ENCODE data around the gene NUDT6.
"Not testable (repeated sequence)": the region's sequence is repeated elsewhere in the genome, so short reads cannot be mapped to it uniquely, and the experiment has no call there.

Gene NUDT6

GRCh38 chr4:122945136-122945535, 22.7 kb upstream of the NUDT6 start:
- not testable (repeated sequence) for H3K27me3 Mint-ChIP-seq, H3K9me3 Mint-ChIP-seq
- H3K36me3 Mint-ChIP-seq (ENCODE audit: insufficient read depth) = peaks cover 22% of the 10 kb centered on the region
- peak overlapping the region; percentile 45 for H3K4me3 Mint-ChIP-seq
- peak; percentile 26 to 59 for DNase-seq (ENCODE audit: low spot score in 2 of 2)
- H3K27ac Mint-ChIP-seq (ENCODE audit: low read depth) = peak overlapping the region; percentile 91
- peak; percentile 64 for ATAC-seq (replicated peaks; ENCODE audit: extremely low read depth, poor library complexity, severe bottlenecking)
- H3K4me1 Mint-ChIP-seq = peaks cover 15% of the 10 kb centered on the region

DNA sequence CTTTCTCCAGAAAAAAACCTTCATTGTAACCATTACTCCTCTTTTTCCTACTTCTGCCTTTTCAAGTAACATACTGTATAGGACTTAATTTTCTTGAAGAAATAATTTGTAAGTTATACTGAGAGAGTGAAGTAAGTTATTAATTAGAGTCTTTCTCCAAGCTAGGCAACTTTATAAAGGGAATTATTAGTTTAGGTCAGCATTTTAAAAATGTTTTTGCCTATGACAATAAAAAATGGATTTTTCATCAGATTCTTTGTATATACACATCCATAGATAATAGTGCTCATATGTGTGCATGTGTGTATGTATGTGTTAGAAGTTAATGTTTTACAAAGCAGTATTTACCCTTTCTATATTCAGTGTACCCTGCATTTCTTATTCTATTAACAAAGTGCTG, 10.4 kb upstream of the NUDT6 start:
- Mint-ChIP-seq H3K27ac (ENCODE audit: low read depth) (no peak overlapping the region), H3K4me1 (peaks cover 13% of the 10 kb centered on the region), H3K4me3 (no peak overlapping the region), H3K9me3 (no peaks in the 10 kb centered on the region), H3K36me3 (ENCODE audit: insufficient read depth) (peaks cover 26% of the 10 kb centered on the region), H3K27me3 (no peaks in the 10 kb centered on the region)
- DNase-seq (ENCODE audit: low spot score in 2 of 2) (no peak), ATAC-seq (replicated peaks; ENCODE audit: extremely low read depth, poor library complexity, severe bottlenecking) (no peak)

DNA sequence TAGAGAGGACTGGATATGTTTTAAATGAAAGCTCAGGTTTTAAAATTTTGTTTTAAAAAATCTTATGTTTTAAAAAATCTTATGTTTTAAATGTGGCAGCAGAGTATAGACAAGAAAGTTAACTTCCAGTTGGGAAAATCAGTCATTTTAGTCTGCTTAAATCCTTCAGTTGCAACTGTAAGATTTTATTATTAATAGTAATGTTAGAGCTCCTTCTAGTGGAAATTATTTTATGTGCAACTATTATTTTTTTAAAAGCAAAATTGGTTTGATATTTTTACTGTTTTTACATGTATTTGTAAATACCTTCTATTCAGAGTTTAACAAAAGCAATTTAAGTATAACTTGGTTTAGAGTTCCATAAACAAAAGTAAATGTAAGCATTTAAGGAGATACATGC, 8.5 kb upstream of the NUDT6 start:
- H3K4me1 Mint-ChIP-seq = peaks cover 13% of the 10 kb centered on the region
- H3K36me3 Mint-ChIP-seq (ENCODE audit: insufficient read depth) = peaks cover 23% of the 10 kb centered on the region
- DNase-seq (ENCODE audit: low spot score in 2 of 2) (no peak), ATAC-seq (replicated peaks; ENCODE audit: extremely low read depth, poor library complexity, severe bottlenecking) (no peak)
- H3K4me3 Mint-ChIP-seq = no peak overlapping the region
- no peaks in the 10 kb centered on the region for H3K27me3 Mint-ChIP-seq
- H3K9me3 Mint-ChIP-seq = no peaks in the 10 kb centered on the region
- H3K27ac Mint-ChIP-seq (ENCODE audit: low read depth) = no peak overlapping the region

DNA sequence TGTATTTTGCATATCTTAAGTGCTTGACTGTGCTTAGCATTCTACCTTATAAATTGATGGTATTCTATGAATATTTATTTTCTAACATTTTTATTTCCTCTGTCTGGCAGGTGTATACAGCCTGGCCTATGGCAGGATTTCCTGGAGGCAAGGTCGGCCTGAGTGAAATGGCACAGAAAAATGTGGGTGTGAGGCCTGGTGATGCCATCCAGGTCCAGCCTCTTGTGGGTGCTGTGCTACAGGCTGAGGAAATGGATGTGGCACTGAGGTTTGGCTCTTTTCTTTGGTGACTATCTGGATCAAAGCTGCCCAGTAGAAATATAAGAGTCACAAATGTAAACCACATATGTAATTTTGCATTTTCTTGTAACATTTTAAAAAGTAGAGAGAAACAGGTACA, 6.5 kb upstream of the NUDT6 start:
- no peak overlapping the region for H3K27ac Mint-ChIP-seq (ENCODE audit: low read depth)
- H3K4me1 Mint-ChIP-seq = no peaks in the 10 kb centered on the region
- ATAC-seq (replicated peaks; ENCODE audit: extremely low read depth, poor library complexity, severe bottlenecking) (no peak), DNase-seq (ENCODE audit: low spot score in 2 of 2) (no peak)
- H3K4me3 Mint-ChIP-seq = no peak overlapping the region
- peaks cover 15% of the 10 kb centered on the region for H3K36me3 Mint-ChIP-seq (ENCODE audit: insufficient read depth)
- H3K27me3 Mint-ChIP-seq = no peaks in the 10 kb centered on the region
- H3K9me3 Mint-ChIP-seq = no peaks in the 10 kb centered on the region

DNA sequence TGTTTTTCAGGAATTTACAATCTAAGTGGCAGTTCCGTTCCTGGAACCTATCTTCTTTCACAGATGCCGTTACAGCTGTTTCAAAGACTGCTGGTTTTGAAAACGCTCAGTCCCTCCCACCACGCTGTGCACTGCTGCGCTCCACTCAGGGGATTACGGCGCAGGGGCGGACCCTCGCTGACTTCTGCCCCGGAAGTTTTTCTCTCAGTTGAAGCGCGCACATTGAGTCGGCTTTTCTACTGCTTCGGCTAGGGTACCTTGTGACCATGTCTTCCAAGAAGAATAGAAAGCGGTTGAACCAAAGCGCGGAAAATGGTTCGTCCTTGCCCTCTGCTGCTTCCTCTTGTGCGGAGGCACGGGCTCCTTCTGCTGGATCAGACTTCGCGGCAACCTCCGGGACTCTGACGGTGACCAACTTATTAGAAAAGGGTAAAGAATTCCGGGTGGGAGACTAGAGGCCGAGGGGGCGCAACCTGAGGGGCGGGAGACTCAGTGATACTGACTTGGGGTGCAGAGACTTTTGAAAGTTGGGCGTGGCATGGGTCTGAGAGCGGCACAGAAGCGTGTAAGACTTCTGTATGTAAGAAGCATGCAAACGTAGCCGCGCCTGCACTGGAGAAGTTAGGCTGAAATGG, 597 bp upstream of the NUDT6 start:
- Mint-ChIP-seq H3K27ac (ENCODE audit: low read depth) (peak overlapping the region; percentile 91), H3K4me1 (no peaks in the 10 kb centered on the region), H3K27me3 (no peaks in the 10 kb centered on the region), H3K36me3 (ENCODE audit: insufficient read depth) (peaks cover 6% of the 10 kb centered on the region), H3K9me3 (no peaks in the 10 kb centered on the region), H3K4me3 (no peak overlapping the region)
- peak; percentile 73 to 76 for DNase-seq (ENCODE audit: low spot score in 2 of 2)
- peak; percentile 99 for ATAC-seq (replicated peaks; ENCODE audit: extremely low read depth, poor library complexity, severe bottlenecking)

DNA sequence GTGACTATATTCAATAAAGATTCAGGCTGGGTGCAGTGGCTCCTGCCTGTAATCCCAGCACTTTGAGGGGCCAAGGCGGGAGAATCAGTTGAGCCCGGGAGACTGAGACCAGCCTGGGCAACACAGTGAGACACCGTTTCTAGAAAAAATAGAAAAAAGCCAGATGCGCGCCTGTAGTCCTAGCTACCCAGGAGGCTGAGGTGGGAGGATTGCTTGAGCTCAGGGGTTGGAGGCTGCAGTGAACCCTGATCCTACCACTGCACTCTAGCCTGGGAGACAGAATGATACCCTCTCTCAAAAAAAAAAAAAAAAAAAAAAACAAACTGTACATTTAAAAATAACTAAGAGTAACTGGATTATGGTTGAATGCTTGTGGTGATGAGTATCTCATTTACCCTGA, 1.1 kb downstream of the NUDT6 start:
- H3K9me3 Mint-ChIP-seq = no peaks in the 10 kb centered on the region
- H3K27me3 Mint-ChIP-seq = no peaks in the 10 kb centered on the region
- no peaks in the 10 kb centered on the region for H3K4me1 Mint-ChIP-seq
- no peak overlapping the region for H3K27ac Mint-ChIP-seq (ENCODE audit: low read depth)
- DNase-seq (ENCODE audit: low spot score in 2 of 2) (no peak), ATAC-seq (replicated peaks; ENCODE audit: extremely low read depth, poor library complexity, severe bottlenecking) (no peak)
- no peak overlapping the region for H3K4me3 Mint-ChIP-seq
- peaks cover 6% of the 10 kb centered on the region for H3K36me3 Mint-ChIP-seq (ENCODE audit: insufficient read depth)

DNA sequence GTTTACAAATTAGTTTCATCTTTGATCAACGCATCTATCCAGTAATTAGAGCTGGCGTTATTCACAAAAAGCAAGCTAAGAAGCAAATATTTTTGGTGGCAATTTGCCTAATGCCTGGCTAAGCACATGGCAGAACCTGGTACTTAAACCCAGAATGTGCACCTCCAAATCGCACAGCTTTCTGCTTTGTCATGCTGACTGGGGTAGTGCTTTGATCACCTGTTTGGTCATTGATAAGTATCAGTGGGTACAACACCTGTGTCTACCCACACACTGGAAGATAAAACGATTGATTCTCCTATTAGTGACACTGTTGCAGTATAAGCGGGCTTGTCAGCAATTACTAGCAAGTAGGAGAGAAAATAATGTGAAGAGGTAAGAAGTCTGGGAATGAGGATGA, 1.9 kb downstream of the NUDT6 start:
- no peak for ATAC-seq (replicated peaks; ENCODE audit: extremely low read depth, poor library complexity, severe bottlenecking)
- no peak overlapping the region for H3K4me3 Mint-ChIP-seq
- H3K4me1 Mint-ChIP-seq = no peaks in the 10 kb centered on the region
- DNase-seq (ENCODE audit: low spot score in 2 of 2) = no peak
- no peaks in the 10 kb centered on the region for H3K27me3 Mint-ChIP-seq
- H3K36me3 Mint-ChIP-seq (ENCODE audit: insufficient read depth) = peaks cover 6% of the 10 kb centered on the region
- H3K27ac Mint-ChIP-seq (ENCODE audit: low read depth) = no peak overlapping the region
- H3K9me3 Mint-ChIP-seq = no peaks in the 10 kb centered on the region

DNA sequence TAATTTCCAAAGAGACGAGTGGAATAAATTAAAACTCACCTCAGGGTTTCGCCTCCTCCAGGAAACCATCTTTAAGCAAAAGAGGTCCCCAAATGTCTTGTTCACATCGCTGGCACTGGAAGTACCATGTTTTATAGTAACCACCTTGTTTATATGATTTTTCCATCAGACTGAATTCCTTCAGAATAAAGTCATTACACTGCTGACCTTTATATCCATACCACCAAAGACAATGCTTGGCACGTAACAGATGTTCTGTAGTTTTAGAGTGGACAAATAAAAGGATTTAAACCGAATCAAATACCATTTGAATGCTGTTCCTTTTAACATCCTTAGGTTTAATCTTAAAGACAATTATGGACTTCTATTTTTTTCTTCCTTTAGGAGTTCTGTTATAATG, 4.7 kb downstream of the NUDT6 start:
- H3K4me1 Mint-ChIP-seq = no peaks in the 10 kb centered on the region
- peaks cover 3% of the 10 kb centered on the region for H3K36me3 Mint-ChIP-seq (ENCODE audit: insufficient read depth)
- H3K27ac Mint-ChIP-seq (ENCODE audit: low read depth) = no peak overlapping the region
- no peaks in the 10 kb centered on the region for H3K27me3 Mint-ChIP-seq
- H3K4me3 Mint-ChIP-seq = no peak overlapping the region
- DNase-seq (ENCODE audit: low spot score in 2 of 2) (no peak), ATAC-seq (replicated peaks; ENCODE audit: extremely low read depth, poor library complexity, severe bottlenecking) (no peak)
- H3K9me3 Mint-ChIP-seq = no peaks in the 10 kb centered on the region

DNA sequence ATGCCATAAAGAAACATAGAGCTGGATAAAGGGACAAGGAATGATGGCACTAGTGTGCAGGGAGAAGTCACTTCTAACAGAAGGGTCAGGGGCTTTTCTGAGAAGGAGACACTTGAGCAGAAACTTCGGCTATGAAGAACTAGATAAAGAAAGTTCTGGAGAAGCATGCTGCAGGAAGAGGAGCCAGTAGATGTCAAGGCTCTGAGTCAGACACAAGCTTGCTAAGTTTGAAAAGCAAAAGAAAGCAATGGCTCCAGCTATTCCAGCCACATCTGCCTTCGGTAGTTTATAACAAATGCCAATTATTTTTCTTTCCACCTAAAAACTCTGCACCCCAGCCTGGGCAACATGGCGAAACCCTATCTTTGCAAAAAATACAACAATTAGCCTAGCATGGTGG, 7.5 kb downstream of the NUDT6 start:
- H3K9me3 Mint-ChIP-seq = no peaks in the 10 kb centered on the region
- ATAC-seq (replicated peaks; ENCODE audit: extremely low read depth, poor library complexity, severe bottlenecking) = no peak
- H3K4me1 Mint-ChIP-seq = no peaks in the 10 kb centered on the region
- H3K36me3 Mint-ChIP-seq (ENCODE audit: insufficient read depth) = no peaks in the 10 kb centered on the region
- no peak for DNase-seq (ENCODE audit: low spot score in 2 of 2)
- H3K4me3 Mint-ChIP-seq = no peak overlapping the region
- H3K27me3 Mint-ChIP-seq = no peaks in the 10 kb centered on the region
- no peak overlapping the region for H3K27ac Mint-ChIP-seq (ENCODE audit: low read depth)

- peak; percentile 72 for ATAC-seq (replicated peaks; ENCODE audit: extremely low read depth, poor library complexity, severe bottlenecking)
- no peak for DNase-seq (ENCODE audit: low spot score in 2 of 2)
- Mint-ChIP-seq H3K27ac (ENCODE audit: low read depth) (no peak overlapping the region), H3K27me3 (no peaks in the 10 kb centered on the region), H3K9me3 (no peaks in the 10 kb centered on the region), H3K4me3 (no peak overlapping the region), H3K36me3 (ENCODE audit: insufficient read depth) (no peaks in the 10 kb centered on the region), H3K4me1 (no peaks in the 10 kb centered on the region)
Observed at GRCh38 chr4:122914292-122914904, 8.0 kb downstream of the NUDT6 start.

GRCh38 chr4:122912810-122913575, 9.4 kb downstream of the NUDT6 start:
- Mint-ChIP-seq H3K9me3 (no peaks in the 10 kb centered on the region), H3K4me1 (no peaks in the 10 kb centered on the region), H3K4me3 (no peak overlapping the region), H3K27ac (ENCODE audit: low read depth) (no peak overlapping the region), H3K36me3 (ENCODE audit: insufficient read depth) (no peaks in the 10 kb centered on the region), H3K27me3 (no peaks in the 10 kb centered on the region)
- DNase-seq (ENCODE audit: low spot score in 2 of 2) (no peak), ATAC-seq (replicated peaks; ENCODE audit: extremely low read depth, poor library complexity, severe bottlenecking) (no peak)

GRCh38 chr4:122911588-122911987, 10.8 kb downstream of the NUDT6 start:
- no peak overlapping the region for H3K4me3 Mint-ChIP-seq
- no peaks in the 10 kb centered on the region for H3K36me3 Mint-ChIP-seq (ENCODE audit: insufficient read depth)
- no peaks in the 10 kb centered on the region for H3K27me3 Mint-ChIP-seq
- H3K27ac Mint-ChIP-seq (ENCODE audit: low read depth) = no peak overlapping the region
- no peaks in the 10 kb centered on the region for H3K4me1 Mint-ChIP-seq
- no peaks in the 10 kb centered on the region for H3K9me3 Mint-ChIP-seq
- no peak for DNase-seq (ENCODE audit: low spot score in 2 of 2)
- ATAC-seq (replicated peaks; ENCODE audit: extremely low read depth, poor library complexity, severe bottlenecking) = no peak

DNA sequence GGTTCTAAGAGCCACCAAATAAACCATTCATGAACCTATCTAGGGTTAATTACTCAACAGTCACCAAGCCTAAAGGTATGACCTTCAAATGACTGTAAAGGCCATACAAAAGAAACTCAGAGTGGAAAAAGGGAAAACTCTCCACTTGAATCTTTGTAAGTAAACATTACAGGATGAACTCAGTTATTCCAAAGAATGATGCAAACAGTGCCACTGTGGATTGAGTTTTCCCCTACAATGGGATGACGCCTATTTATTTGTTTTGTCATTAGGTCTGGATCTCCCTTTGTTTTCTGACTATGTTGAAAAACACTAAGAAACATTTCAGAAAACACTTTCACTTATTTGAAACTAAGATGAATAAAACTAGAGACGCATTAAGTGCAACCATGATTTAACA, 12.7 kb downstream of the NUDT6 start:
- H3K9me3 Mint-ChIP-seq = no peaks in the 10 kb centered on the region
- H3K4me3 Mint-ChIP-seq = no peak overlapping the region
- no peak for ATAC-seq (replicated peaks; ENCODE audit: extremely low read depth, poor library complexity, severe bottlenecking)
- no peaks in the 10 kb centered on the region for H3K27me3 Mint-ChIP-seq
- no peak overlapping the region for H3K27ac Mint-ChIP-seq (ENCODE audit: low read depth)
- DNase-seq (ENCODE audit: low spot score in 2 of 2) = no peak
- H3K36me3 Mint-ChIP-seq (ENCODE audit: insufficient read depth) = no peaks in the 10 kb centered on the region
- no peaks in the 10 kb centered on the region for H3K4me1 Mint-ChIP-seq

All from central memory CD8-positive, alpha-beta T cell (primary cell).